ENCODE measurements around the gene FXYD3.
"Not testable (repeated sequence)": the region's sequence is repeated elsewhere in the genome, so short reads cannot be mapped to it uniquely, and the experiment has no call there.

Gene FXYD3

GRCh38 chr19:35124098-35125060 is 8.8 kb downstream of the FXYD3 start:
- DNase-seq (ENCODE audit: low read depth, low spot score) = peak; percentile 69

GRCh38 chr19:35125270-35125717 is 9.7 kb downstream of the FXYD3 start:
- no peak for DNase-seq (ENCODE audit: low read depth, low spot score)

GRCh38 chr19:35125749-35126623 is 10.4 kb downstream of the FXYD3 start:
- no peak for DNase-seq (ENCODE audit: low read depth, low spot score)

GRCh38 chr19:35126624-35126959 is 11.0 kb downstream of the FXYD3 start:
- DNase-seq (ENCODE audit: low read depth, low spot score) = no peak

GRCh38 chr19:35127871-35128270 is 12.2 kb downstream of the FXYD3 start:
- no peak for DNase-seq (ENCODE audit: low read depth, low spot score)

- no peak for DNase-seq (ENCODE audit: low read depth, low spot score)
These were observed 12.9 kb downstream of the FXYD3 start for GRCh38 chr19:35128398-35129057.

GRCh38 chr19:35129724-35130274 is 14.2 kb downstream of the FXYD3 start:
- DNase-seq (ENCODE audit: low read depth, low spot score) = not testable (repeated sequence)

- DNase-seq (ENCODE audit: low read depth, low spot score) = no peak
These were observed 15.4 kb downstream of the FXYD3 start for GRCh38 chr19:35130761-35131720.

GRCh38 chr19:35132254-35132653 is 16.6 kb downstream of the FXYD3 start:
- DNase-seq (ENCODE audit: low read depth, low spot score) = no peak

- no peak for DNase-seq (ENCODE audit: low read depth, low spot score)
These were observed 18.2 kb downstream of the FXYD3 start for GRCh38 chr19:35133826-35134225.

GRCh38 chr19:35134601-35135242 is 19.1 kb downstream of the FXYD3 start, which contains the start of gene LGI4:
Gene LGI4, minus strand, starts transcription at chr19:35135059. Its CDS starts 379 bp downstream, at chr19:35134680.
- no peak for DNase-seq (ENCODE audit: low read depth, low spot score)

- DNase-seq (ENCODE audit: low read depth, low spot score) = no peak
These were observed 19.8 kb downstream of the FXYD3 start for GRCh38 chr19:35135389-35135909.

GRCh38 chr19:35136231-35136630 is 20.6 kb downstream of the FXYD3 start:
- no peak for DNase-seq (ENCODE audit: low read depth, low spot score)

- no peak for DNase-seq (ENCODE audit: low read depth, low spot score)
These were observed 21.5 kb downstream of the FXYD3 start for GRCh38 chr19:35136977-35137702.

GRCh38 chr19:35138305-35138892 is 22.8 kb downstream of the FXYD3 start, which contains the start of gene FXYD1:
Gene FXYD1, plus strand, starts transcription at chr19:35138824. Its CDS starts 1,256 bp downstream, at chr19:35140080.
- DNase-seq (ENCODE audit: low read depth, low spot score) = no peak

- DNase-seq (ENCODE audit: low read depth, low spot score) = no peak
These were observed 24.8 kb downstream of the FXYD3 start for GRCh38 chr19:35140207-35140961.

All from smooth muscle cell of the brain vasculature (primary cell).